GM19467 (cell line): ENCODE data around the gene BUD13.
"Not testable (repeated sequence)": the region's sequence is repeated elsewhere in the genome, so short reads cannot be mapped to it uniquely, and the experiment has no call there.

ENCODE experiments used
- ATAC-seq: cut with Tn5 transposase; IDR thresholded peaks from one replicate; pipeline ENCODE4 v1.9.1; 2021; ENCODE audit warnings: mild to moderate bottlenecking, moderate library complexity; ENCODE audit not compliant: unreplicated experiment

BUD13 gene

DNA sequence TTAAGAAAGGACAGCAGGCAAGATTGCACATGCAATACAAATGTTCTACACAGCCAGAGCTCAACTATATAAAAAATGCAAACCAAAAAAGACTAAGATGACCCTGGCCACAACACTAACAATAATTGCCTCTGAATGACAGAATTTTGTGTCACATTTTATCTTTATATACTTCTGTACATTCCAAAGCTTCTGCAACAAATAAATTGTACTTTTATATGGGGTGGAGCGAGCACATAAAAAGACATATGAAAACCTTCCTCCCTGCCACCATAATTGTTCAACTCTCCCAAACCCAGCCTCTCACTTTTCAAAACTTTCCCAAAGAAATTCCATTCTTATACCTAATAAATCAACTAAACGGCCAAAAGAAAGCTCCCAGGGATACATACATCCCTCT lies 10.7 kb downstream of the BUD13 start:
- ATAC-seq, result no peak

DNA sequence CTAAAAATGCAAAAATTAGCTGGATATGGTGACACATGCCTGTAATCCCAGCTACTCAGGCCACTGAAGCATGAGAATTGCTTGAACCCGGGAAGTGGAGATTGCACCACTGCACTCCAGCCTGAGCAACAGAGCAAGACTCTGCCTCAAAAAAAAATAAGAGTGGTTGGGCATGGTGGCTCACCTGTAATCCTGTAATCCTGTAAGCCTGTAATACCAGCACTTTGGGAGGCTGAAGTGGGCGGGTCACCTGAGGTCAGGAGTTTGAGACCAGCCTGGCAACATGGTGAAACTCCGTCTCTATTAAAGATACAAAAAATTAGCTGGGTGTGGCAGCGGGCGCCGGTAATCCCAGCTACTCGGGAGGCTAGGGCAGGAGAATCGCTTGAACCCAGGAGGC lies 16.7 kb downstream of the BUD13 start:
- ATAC-seq, result not testable (repeated sequence)

DNA sequence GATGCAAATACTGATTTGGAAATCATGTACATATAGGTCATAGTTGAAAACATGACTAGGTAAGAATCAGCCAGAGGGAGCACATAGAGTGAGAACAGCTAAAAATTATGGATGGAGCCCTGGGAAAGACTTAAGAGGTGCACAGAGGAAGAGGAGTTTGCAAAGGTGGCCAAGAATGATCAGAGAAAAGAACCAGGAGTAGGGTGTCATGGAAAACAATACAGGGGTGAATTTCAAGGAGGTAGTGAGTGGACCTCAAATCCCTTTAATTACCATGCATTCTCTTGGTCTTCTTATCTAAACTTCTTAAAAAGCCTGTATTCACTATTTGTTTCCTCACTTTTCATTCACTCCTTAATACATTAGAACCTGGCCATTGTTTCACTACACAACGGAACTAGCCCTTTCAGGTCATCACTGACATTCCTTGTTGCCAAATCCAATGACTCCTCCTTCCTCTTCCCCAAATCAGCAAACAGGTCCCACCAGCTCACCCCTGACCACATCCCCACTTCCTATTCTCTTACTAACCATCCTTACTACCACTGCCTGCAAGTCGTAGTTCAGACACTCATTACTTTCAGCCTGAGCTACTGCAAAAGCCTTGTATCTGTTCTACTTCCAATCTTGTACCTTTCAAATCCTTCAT lies 22.6 kb downstream of the BUD13 start:
- ATAC-seq, result no peak

DNA sequence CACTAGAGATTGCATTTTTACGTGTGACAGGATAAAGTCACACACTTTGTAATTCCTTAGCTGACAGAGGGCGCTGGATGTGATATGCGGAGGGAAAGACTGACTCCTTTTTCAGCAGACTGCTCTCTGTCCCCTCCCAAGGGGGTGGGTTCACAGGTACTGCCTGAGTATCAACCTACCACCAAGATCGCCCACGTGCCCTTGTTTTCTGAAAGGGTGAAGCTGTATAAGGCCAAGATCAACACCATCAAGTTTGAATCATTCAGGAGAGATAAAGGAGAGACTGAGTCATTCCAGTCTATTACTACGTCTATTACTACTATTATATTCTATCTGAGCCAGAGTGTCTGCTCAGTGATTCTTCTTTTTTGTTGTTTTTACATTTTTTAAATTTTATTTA lies 30.7 kb downstream of the BUD13 start:
- no peak for ATAC-seq

DNA sequence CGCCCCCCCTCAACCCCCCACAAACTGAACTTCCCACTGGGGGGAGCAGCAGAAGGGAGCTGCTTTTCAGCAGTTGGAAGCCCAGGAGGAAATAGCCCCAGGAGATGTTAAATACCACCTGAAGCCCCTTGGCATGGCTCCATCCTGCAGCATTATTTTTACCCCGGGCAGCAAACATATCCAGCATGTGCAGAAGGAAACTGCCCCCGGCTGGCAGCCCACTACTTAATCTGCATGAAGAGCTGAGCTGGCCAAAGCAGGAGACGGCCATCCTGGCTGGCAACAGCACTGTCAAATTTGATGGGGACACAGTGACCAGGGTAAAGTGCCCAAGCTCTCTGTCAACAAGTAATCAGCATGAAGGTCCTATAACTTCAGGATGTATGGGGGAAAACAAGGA lies 32.0 kb downstream of the BUD13 start:
- no peak for ATAC-seq

DNA sequence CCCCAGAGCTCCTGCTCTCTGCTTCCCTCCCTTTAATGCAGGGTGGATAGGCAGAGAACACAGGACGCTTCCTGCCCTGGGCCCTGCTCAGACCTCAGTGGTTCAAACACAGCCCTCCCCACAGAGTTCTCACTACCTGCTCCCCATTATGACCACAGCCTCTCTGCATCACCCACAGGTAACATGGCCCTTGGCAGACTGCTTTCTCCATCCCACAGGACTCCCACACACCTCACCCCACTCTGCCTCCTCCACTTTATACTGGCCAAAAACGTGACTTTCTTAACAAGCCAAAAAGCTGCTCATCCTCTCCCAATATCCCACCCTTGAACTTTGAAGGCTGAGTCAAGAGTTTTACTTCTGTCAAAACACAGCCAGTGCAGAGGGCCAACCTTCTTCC lies 33.8 kb downstream of the BUD13 start:
- ATAC-seq, result no peak

DNA sequence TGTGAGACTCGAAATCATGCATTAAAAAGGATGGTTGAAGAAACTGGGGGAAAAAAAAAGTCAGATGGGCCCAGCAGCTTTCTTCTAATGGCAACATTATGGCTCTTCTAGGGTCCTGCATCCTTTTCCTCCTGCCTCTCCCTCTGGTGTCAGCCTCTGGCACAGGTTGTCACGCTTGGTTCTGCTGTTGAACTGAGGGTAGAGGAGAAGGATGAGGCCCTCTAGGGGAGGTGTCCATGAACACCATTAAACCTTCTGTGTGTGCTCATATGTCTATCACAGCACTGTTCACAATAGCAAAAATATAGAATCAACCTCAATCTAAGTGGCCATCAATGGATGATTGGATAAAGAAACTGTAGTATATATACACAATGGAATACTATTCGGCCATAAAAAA lies 36.0 kb downstream of the BUD13 start:
- no peak for ATAC-seq

DNA sequence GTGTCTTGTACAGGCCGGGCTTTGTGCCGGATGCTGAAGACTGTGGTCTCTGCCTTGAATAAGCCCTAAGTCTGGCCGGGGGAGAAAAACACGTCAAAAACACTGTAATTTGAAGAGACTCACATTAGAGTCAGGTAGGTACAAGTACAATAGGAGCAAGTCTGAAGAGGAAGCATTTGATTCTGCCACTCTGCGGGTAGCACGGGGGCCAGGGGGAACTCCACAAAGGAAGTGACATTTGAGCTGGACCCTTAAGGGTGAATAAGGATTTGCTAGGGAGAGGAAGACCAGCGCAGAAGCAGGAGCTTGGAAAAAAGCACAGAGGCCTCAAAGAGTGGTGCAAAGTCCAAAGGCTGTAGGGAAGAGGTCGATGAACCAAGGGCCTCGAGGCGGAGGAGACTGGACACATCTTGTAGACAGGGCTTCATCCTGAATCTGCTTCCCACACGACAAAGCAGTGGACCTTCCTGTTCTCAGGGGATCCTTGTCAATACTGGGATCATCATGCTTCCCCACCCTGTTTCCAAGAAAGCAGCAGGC lies 38.7 kb downstream of the BUD13 start:
- ATAC-seq, result no peak

DNA sequence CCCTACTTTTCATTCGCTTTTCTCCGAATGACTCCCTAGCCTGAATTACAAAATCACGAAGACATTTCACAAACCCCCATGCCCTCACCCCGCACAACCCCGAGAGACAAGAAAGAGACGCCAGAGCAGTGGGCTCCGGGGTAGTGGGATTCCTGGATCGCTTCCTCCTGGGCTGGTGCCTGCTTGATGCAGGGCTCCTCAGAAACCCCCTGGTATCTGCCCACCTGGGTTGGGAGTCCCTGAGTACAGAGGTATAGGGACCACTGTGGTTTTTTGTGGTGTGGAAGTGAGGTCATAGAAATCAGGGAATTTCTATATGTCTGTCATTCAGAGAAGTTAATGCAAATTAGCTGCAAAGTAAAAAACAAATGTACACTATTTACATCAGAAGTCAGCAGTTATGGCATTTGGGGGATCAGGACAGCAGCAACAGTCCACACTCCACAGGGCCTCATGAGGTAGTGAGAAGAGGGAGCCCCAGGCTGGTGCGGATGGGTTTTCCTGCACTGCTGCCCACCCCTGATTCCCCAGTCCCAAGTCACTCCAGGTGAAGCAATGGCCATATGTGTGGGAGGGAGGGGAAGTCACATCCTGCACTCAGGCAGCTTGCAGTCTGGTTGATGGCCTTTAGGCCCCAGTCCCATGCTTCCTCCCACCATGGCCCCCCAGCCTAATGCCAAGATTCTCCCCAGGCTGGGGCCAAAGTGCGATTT lies 39.6 kb downstream of the BUD13 start:
- no peak for ATAC-seq

DNA sequence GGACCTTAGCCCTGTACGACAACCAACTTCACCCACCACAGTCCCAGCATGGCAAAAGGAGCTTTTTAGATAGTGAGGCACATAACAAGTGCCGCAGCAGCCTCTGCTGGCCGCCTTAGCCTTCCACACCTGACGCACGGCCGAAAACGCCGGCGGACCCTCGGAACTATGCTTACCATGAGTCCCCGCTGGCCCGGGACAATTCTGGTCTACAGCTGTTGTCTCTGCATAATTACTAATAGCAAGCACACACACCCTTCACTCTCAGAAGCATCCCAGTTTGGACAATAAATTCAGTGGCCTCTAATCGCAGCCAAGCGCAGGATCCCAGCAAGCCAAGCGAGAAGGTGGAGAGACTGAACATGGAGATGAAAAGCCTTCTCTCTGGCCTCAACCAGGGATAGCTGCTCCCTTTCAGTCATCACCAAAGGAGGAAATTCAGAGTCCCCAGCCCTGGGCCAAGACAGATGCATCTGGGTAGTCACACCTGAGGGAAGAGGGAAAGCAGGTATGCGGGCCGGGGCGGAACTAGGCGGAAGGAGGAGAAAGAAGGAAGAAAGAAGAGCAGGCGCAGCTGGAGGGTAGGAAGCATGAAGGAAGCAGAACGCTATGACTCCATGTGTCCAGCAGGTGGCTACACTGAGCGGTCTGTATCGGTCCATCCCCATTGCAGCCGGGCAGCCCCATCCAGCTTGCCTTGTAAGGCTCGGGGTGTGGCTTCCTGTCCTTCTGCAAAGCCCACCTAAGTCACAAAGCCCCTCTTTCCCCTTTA lies 40.3 kb downstream of the BUD13 start:
- peak; percentile 73 for ATAC-seq

DNA sequence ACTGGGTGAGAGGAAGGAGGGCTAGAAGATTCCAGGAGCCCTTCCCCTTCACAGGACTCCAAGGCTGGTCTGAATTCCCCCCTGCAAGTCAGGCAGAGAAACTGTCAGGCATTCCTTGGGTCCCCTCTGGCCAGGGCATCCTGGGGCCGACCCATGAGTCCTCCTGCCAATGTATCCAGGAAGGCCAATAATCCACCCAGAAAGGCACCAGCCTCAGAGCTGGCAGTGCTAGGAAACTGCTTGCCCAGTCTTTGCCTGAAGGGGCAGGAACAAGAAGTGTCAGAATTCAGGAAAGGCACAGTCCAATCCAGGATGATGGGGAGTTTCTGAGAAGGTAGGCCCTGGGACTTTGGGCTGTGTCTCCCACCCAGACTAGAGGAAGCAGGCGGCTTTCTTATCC lies 41.0 kb downstream of the BUD13 start:
- no peak for ATAC-seq

DNA sequence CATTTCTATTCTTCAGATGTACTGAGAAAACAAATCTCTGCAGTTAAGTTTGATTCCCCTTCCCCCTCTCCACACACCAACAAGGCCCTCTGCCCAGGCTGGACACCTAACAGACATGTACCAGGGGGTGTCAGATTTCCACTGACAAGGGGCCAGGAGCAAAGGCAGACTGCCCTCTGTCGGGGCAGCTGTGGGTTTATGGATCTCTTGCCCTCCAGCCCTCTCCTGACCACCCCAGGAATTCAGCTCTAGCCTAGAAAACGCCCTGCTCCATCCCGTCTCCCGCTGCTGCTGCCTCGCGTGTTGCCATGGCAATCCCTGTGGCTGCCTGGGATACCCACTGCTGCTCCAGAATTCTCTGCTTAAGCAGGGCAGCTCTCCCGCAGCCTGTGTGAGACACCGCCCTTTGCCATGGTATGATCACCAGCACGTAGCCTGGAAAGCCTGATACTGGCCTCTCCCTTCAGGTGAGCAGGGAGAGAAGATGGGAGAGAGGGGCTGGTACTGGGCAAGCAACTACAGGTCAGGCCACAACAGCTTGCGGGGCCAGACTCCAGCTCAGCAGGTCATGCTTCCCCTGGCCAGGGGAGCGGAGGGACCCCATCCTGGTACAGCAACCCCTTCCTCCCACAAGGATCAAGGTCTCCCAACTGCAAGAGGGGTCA lies 41.6 kb downstream of the BUD13 start:
- ATAC-seq, result no peak

DNA sequence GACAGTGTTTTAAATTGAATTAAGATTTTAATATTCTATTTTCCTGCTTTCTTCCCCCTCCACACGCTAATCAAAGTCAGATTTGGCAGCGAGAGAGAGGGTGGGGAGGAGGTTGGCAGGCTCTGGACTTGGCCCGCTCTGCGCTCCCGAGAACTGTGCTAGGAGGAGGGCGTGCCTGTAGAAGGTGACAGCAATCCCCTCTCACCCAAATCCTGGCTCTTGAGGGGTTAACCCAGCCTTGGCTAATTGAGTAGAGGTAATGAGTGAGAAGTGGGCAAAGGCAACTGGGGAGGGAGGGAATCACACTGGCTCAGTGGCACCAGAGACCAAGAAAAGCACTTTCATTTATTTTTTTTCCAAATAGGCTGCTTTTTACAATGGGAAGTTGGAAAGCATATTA lies 42.2 kb downstream of the BUD13 start:
- ATAC-seq, result no peak

DNA sequence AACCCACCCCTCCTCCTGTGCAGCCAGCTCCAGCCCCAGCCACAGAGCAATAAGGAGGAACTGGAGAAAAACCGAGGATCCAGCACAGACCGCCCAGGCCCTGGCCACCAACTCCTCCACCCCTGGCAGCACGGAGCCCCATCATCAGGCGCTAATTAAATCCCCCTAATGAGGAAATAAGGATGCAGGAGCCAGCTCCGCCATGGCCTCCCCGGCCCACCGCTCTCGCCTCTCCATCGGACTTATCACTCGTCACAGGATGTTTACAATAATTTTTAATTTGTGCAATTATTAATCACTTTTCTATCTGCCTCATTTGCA lies 42.6 kb downstream of the BUD13 start:
- ATAC-seq, result no peak

DNA sequence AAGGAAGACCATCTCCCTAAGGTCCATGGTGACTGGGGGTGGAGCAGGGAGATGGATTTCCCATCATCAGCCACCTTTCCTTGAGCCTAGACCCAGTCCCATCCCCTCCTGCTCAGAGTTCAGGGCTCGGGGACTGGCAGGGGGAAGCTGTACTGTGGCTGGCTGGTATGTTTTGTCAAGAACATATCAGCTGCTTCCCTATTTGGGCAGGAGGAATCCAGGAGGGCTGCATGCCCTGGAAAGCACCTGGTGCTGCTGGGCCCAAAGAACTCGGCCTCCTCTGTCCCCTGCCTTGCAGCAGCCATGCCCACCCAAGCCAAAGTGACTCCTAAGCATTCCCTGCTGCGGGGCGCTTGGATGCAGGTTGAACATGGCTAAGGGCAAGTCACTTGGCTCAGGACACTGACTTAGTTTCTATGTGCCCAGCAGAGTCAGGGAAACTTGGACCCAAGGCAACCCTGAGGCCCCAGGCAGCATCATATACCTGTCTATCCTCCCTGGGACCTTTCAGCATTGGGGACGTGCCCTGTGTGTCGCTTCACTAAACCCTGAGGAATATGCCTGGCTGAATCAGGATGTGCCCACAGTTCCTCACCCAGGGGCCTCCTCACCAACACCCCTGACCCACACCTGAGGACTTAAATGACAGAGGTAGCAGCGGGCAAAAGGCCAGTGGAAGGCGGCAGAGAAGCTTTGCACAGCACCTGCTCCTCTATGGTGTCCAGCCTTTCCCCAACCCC lies 43.1 kb downstream of the BUD13 start:
- ATAC-seq, result no peak

DNA sequence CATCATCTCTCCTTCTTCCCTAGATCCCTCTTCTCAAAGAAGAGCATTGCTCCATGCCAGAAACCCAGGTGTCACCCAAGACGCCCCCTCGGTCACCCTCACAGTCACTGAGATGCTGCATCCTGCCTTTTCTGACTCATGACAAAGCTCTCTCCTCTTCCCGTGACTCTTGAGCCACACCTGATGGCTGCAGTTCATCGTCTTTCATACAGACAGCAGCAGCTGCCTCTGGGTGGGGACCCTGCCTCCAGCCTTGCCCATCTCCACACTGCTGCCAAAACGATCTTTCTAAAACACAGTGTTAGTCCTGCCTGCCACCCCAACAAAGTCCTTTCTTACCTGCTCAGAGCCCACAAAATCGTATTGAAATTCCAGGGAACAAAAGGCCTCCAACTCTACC lies 44.8 kb downstream of the BUD13 start:
- ATAC-seq, result no peak

DNA sequence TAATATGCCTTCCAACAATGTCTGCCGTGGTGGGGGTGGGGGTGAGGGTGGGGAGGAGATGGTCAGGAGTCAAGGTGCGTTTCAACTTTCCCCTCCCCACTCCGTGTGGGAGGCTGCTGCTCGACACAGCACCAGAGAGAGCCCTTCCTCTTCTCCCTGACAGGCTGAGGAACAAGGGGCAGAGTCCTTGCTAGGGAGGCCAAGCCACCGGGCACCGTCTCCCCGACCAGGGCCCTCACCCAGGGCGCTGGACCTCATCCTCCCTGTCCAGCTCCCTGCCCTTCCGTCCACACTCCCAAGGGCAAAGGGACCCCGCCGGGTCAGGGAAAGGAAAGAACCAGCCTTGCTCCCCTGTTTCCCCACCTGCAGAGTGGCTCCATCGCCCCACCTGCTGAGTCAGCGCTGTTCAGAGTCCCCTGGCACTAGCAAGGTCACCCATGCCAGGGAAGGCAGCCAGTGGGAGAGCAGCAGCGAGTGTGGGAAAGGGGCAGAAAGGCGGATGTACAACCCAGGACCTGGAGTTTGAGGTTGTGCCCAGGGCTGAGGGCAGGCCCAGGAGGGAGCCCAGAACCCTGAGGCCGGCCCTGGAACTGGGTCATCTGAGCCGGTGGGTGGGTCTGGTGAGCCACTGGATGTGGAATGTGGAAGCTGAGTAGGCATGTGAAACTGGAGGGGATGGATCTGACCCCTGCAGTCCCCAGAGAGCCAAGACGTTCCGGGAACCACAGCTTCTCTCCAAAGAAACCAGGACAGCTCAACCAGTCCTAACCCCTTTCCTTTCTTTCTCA lies 47.2 kb downstream of the BUD13 start:
- no peak for ATAC-seq

DNA sequence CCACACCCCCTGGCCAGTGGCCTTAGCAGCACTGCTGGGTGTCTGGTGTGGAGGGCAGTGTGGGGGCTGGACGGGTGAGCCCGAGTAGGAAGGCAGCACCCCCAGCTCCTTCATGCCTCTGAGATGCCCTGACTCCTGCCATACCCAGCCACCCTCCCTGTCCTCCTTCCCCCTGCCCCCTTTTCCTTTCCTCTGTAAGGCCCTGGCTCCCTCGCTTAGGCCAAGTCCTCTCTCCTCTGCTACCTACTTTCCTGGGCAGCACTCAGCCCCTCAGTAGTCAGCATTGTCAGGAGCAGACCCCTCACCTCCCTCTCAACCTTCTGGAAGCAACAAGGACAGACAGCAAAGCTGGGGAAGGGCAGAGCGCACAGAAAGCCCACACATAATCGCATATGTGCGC lies 48.0 kb downstream of the BUD13 start:
- no peak for ATAC-seq

DNA sequence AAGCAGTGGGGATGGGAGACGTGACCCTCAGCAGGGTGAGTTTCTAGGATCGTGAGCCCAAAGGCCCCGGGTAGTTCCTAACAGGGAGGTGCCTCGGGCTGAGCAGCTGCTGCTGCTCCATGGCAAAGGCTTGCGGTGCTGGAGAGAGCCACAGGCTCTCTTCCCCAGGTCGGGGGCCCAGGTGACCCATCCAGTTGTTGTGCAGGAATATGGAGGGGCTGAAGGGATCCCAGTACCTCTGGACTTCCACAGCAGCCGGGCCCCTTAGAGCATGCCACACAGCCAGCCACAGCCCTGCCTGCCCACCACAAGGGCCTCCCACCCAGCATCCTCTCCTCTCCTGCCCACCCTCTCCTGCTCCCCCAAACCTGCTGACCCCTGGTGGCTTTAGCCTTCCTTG lies 49.3 kb downstream of the BUD13 start:
- no peak for ATAC-seq

DNA sequence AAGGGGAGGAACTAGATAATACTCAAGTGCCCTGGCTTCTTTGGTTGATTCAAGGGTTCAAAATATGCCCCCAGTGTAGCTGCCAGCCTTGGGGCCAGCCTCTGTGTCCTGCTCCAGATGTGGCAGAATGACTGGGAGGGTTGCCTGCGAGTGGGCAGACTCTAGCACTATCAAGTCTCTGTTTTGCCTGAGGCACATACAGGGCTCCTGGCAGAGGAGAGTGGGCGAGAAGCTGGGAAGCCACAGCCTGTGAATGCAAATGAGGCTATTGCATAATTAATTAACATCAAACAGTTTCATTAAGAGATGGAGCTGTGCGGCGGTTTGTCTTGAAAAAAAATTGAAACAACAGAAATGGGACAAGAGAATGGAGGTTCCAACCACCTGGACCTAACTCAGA lies 50.8 kb downstream of the BUD13 start:
- ATAC-seq, result no peak
